ENCODE data around the gene HLA-F. TPM values are rescaled to one million over a fixed set of nuclear protein-coding genes. Genes with fewer than 3 reads are reported as not detected.

HLA-F gene
- total RNA-seq, 2 experiments from 2014 or later, result 315 to 372 TPM

GRCh38 chr6:29727637-29728036, 4.4 kb downstream of the HLA-F start:
- POLR2A ChIA-PET, result no interaction called here
- Mint-ChIP-seq H3K9me3 (no peaks in the 10 kb centered on the region), H3K27ac (no peak overlapping the region), H3K4me1 (peaks cover 46% of the 10 kb centered on the region), H3K36me3 (ENCODE audit: low read depth) (peaks cover 48% of the 10 kb centered on the region), H3K27me3 (no peaks in the 10 kb centered on the region), H3K4me3 (no peak overlapping the region)
- no peak for DNase-seq
- CTCF ChIA-PET, result interaction anchor here (0.6 to 1.6 kb wide), 9 partner anchors 10 to 121 kb away, joined by 3 to 4 read pairs (median 3); no protein-coding TSS in a partner anchor

GRCh38 chr6:29728173-29728874, 5.1 kb downstream of the HLA-F start:
- ChIA-PET POLR2A (no interaction called here), CTCF (interaction anchor here (0.8 to 1.6 kb wide), 7 partner anchors 10 to 120 kb away, joined by 3 to 4 read pairs (median 4); no protein-coding TSS in a partner anchor)
- no peaks in the 10 kb centered on the region for H3K9me3 Mint-ChIP-seq
- DNase-seq, result no peak
- H3K27me3 Mint-ChIP-seq, result no peaks in the 10 kb centered on the region
- peak overlapping the region; percentile 26 for H3K27ac Mint-ChIP-seq
- H3K4me1 Mint-ChIP-seq, result peaks cover 46% of the 10 kb centered on the region
- H3K4me3 Mint-ChIP-seq, result no peak overlapping the region
- H3K36me3 Mint-ChIP-seq (ENCODE audit: low read depth), result peaks cover 48% of the 10 kb centered on the region

GRCh38 chr6:29728875-29729270, 5.6 kb downstream of the HLA-F start:
- Mint-ChIP-seq H3K9me3 (no peaks in the 10 kb centered on the region), H3K4me1 (peaks cover 47% of the 10 kb centered on the region), H3K4me3 (no peak overlapping the region), H3K27me3 (no peaks in the 10 kb centered on the region), H3K36me3 (ENCODE audit: low read depth) (peaks cover 49% of the 10 kb centered on the region), H3K27ac (no peak overlapping the region)
- CTCF ChIA-PET, result interaction anchor here (1.3 kb wide), 1 partner anchor 21 kb away, joined by 4 read pairs; no protein-coding TSS in a partner anchor
- no peak for DNase-seq
- POLR2A ChIA-PET, result no interaction called here

DNA sequence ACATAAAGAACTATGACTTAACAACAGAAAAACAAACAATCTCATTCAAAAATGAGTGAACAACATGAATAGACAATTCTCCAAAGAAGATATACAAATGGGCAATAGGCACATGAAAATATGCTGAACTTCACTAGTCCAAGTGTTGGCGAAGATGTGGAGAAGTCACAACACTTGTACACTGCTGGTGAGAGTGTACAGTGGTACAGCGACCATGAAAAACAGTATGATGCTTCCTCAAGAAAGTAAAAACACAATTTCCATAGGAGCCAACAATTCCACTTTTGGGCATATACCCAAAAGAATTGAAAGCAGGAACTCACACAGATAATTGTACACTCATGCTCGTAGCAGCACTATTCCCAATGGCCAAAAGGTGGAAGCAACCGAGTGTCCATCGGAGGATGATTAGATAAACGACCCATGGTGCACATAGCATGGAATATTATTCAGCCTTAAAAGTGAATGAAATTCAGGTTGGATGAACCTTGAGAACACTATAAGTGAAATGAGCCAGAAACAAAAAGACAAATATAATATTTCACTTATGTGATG, 6.6 kb downstream of the HLA-F start:
- no peak overlapping the region for H3K4me3 Mint-ChIP-seq
- ChIA-PET CTCF (no interaction called here), POLR2A (no interaction called here)
- no peaks in the 10 kb centered on the region for H3K27me3 Mint-ChIP-seq
- H3K4me1 Mint-ChIP-seq, result peaks cover 49% of the 10 kb centered on the region
- DNase-seq, result no peak
- peaks cover 41% of the 10 kb centered on the region for H3K36me3 Mint-ChIP-seq (ENCODE audit: low read depth)
- H3K27ac Mint-ChIP-seq, result no peak overlapping the region
- no peaks in the 10 kb centered on the region for H3K9me3 Mint-ChIP-seq

GRCh38 chr6:29730575-29731126, 7.4 kb downstream of the HLA-F start:
- H3K9me3 Mint-ChIP-seq, result no peaks in the 10 kb centered on the region
- DNase-seq, result no peak
- CTCF ChIA-PET, result no interaction called here
- peak overlapping the region; percentile 25 for H3K27ac Mint-ChIP-seq
- peaks cover 36% of the 10 kb centered on the region for H3K36me3 Mint-ChIP-seq (ENCODE audit: low read depth)
- peak overlapping the region; percentile 1 for H3K4me3 Mint-ChIP-seq
- no peaks in the 10 kb centered on the region for H3K27me3 Mint-ChIP-seq
- H3K4me1 Mint-ChIP-seq, result peaks cover 42% of the 10 kb centered on the region
- POLR2A ChIA-PET, result no interaction called here

GRCh38 chr6:29731281-29731680, 8.0 kb downstream of the HLA-F start:
- peaks cover 2% of the 10 kb centered on the region for H3K9me3 Mint-ChIP-seq
- POLR2A ChIA-PET, result no interaction called here
- no peak overlapping the region for H3K27ac Mint-ChIP-seq

GRCh38 chr6:29733057-29733456, 9.8 kb downstream of the HLA-F start:
- no peak overlapping the region for H3K27ac Mint-ChIP-seq
- H3K4me1 Mint-ChIP-seq, result peaks cover 18% of the 10 kb centered on the region
- H3K27me3 Mint-ChIP-seq, result no peaks in the 10 kb centered on the region
- H3K4me3 Mint-ChIP-seq, result no peak overlapping the region
- CTCF ChIA-PET, result interaction anchor here (1.0 to 1.8 kb wide), 3 partner anchors 10 to 15 kb away, joined by 3 to 4 read pairs (median 3); no protein-coding TSS in a partner anchor
- peaks cover 2% of the 10 kb centered on the region for H3K9me3 Mint-ChIP-seq
- DNase-seq, result no peak
- POLR2A ChIA-PET, result no interaction called here
- peaks cover 20% of the 10 kb centered on the region for H3K36me3 Mint-ChIP-seq (ENCODE audit: low read depth)

More at GRCh38 chr6:29731281-29731680, 8.0 kb downstream of the HLA-F start:
- H3K36me3 Mint-ChIP-seq (ENCODE audit: low read depth), result peaks cover 36% of the 10 kb centered on the region
- H3K4me1 Mint-ChIP-seq, result peaks cover 36% of the 10 kb centered on the region
- no peak for DNase-seq
- no peak overlapping the region for H3K4me3 Mint-ChIP-seq
- CTCF ChIA-PET, result interaction anchor here (1.0 kb wide), 2 partner anchors 14 to 104 kb away, joined by 3 read pairs; no protein-coding TSS in a partner anchor
- H3K27me3 Mint-ChIP-seq, result no peaks in the 10 kb centered on the region

- Mint-ChIP-seq H3K36me3 (ENCODE audit: low read depth) (peaks cover 12% of the 10 kb centered on the region), H3K4me3 (no peak overlapping the region), H3K9me3 (peaks cover 2% of the 10 kb centered on the region), H3K27ac (no peak overlapping the region), H3K27me3 (no peaks in the 10 kb centered on the region), H3K4me1 (peaks cover 12% of the 10 kb centered on the region)
- DNase-seq, result no peak
- ChIA-PET CTCF (interaction anchor here (0.7 to 1.3 kb wide), 4 partner anchors 8 to 397 kb away, joined by 3 read pairs; no protein-coding TSS in a partner anchor), POLR2A (interaction anchor here (0.5 kb wide), 1 partner anchor 8 kb away, joined by 3 read pairs; no protein-coding TSS in a partner anchor)
These were observed 11.1 kb downstream of the HLA-F start for GRCh38 chr6:29734046-29735018.

- H3K36me3 Mint-ChIP-seq (ENCODE audit: low read depth), result peaks cover 12% of the 10 kb centered on the region
- CTCF ChIA-PET, result interaction anchor here (1.2 to 3.0 kb wide), 6 partner anchors 11 to 277 kb away, joined by 3 to 18 read pairs (median 4); no protein-coding TSS in a partner anchor
- H3K9me3 Mint-ChIP-seq, result peaks cover 2% of the 10 kb centered on the region
- no peaks in the 10 kb centered on the region for H3K27me3 Mint-ChIP-seq
- POLR2A ChIA-PET, result no interaction called here
- peaks cover 10% of the 10 kb centered on the region for H3K4me1 Mint-ChIP-seq
- H3K27ac Mint-ChIP-seq, result no peak overlapping the region
- no peak overlapping the region for H3K4me3 Mint-ChIP-seq
- DNase-seq, result no peak
These were observed 13.3 kb downstream of the HLA-F start for GRCh38 chr6:29736563-29736962.

DNA sequence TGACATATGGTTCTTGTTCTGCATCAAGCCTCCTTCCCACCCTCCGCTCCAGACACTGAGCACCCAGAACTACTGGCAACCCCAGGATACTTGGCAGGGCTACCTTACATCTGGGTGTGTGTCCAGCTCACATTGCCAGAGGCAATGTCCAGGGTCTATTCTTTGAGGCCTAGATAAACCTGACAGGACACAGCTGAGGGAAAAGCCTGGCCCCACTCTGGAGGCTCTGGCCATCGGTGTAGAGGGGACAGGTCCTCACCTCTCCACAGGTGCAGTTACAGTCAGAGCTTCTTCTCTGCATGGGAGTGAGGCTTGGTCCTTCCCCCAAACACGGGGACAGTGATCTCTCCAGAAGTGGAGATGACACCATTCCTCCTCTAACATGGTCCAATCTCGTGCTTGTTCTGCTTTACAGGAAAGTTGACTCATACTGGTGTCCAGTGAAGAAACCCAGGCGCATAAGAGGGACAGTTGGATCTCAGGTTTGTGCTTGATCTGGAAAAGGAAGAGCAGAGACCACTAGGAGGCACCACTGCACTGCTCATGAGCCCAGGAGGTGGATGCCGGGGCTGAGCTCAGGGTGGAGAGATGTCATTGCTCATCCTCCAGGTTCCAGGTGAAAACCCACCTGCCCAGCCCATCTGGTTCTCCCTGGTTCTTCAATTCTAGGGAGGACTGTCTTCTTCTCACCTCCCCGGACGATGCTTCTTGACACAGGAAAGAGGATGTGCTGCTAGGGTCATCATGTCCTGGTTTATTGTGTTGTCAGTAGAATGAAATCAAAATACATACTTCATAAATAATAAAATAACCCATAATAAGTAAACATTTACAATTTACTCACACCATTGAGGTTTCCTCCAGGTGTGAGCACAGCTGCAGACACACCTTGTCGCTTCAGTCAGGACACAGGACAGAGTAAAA, 14.7 kb downstream of the HLA-F start:
- CTCF ChIA-PET, result interaction anchor here (0.5 to 3.0 kb wide), 14 partner anchors 10 to 440 kb away, joined by 3 to 18 read pairs (median 3); no protein-coding TSS in a partner anchor
- no peak overlapping the region for H3K27ac Mint-ChIP-seq
- peaks cover 2% of the 10 kb centered on the region for H3K9me3 Mint-ChIP-seq
- POLR2A ChIA-PET, result no interaction called here
- no peaks in the 10 kb centered on the region for H3K27me3 Mint-ChIP-seq
- no peak overlapping the region for H3K4me3 Mint-ChIP-seq
- peaks cover 10% of the 10 kb centered on the region for H3K4me1 Mint-ChIP-seq
- H3K36me3 Mint-ChIP-seq (ENCODE audit: low read depth), result peaks cover 12% of the 10 kb centered on the region
- peak; percentile 81 for DNase-seq

- POLR2A ChIA-PET, result no interaction called here
These were observed 16.1 kb downstream of the HLA-F start for GRCh38 chr6:29739136-29739881.

More at GRCh38 chr6:29739136-29739881, 16.1 kb downstream of the HLA-F start:
- Mint-ChIP-seq H3K4me3 (no peak overlapping the region), H3K27me3 (no peaks in the 10 kb centered on the region), H3K27ac (no peak overlapping the region), H3K36me3 (ENCODE audit: low read depth) (peaks cover 10% of the 10 kb centered on the region), H3K9me3 (peaks cover 2% of the 10 kb centered on the region), H3K4me1 (peaks cover 6% of the 10 kb centered on the region)
- CTCF ChIA-PET, result interaction anchor here (1.3 kb wide), 1 partner anchor 14 kb away, joined by 8 read pairs; no protein-coding TSS in a partner anchor
- no peak for DNase-seq
